ENCODE data around the gene NRG3. TPM values are rescaled to one million over a fixed set of nuclear protein-coding genes. Genes with fewer than 3 reads are reported as not detected.

NRG3 gene
- total RNA-seq (not detected in 2 replicates), polyA plus RNA-seq (not detected in 2 replicates), polyA minus RNA-seq (ENCODE audit: low replicate concordance) (not detected in 2 replicates)
- polyA plus RNA-seq (2012), result not detected in 2 replicates

- no peak for DNase-seq (ENCODE audit: low read depth in 2 of 2)
- Histone ChIP-seq H4K20me1 (ENCODE audit: control insufficient read depth, extremely low read depth, insufficient read depth, low read length) (no peaks in the 10 kb centered on the region), H2AFZ (ENCODE audit: low read length) (no peak within 1 kb of the TSS), H3K79me2 (ENCODE audit: control insufficient read depth, insufficient read depth, low read length) (no peaks in the 10 kb centered on the region), H3K27ac (ENCODE audit: insufficient read depth, low read length) (no peak within 1 kb of the TSS), H3K27me3 (ENCODE audit: control insufficient read depth, insufficient read depth, low read length) (peaks cover 4% of the 10 kb centered on the region), H3K4me1 (ENCODE audit: control insufficient read depth, extremely low read depth, insufficient read depth, low read length) (no peaks in the 10 kb centered on the region), H3K4me3 (replicated peaks in 1 of 4; ENCODE audit: control extremely low read depth in 1 of 4, insufficient read depth in 1 of 4, low read depth in 3 of 4, low read length in 4 of 4) (no peak within 1 kb of the TSS), H3K36me3 (ENCODE audit: control insufficient read depth, insufficient read depth, low read length) (no peaks in the 10 kb centered on the region), H3K9ac (ENCODE audit: insufficient read depth, low read length) (no peak within 1 kb of the TSS), H3K9me3 (ENCODE audit: control insufficient read depth, insufficient read depth, low read depth, low read length) (no peaks in the 10 kb centered on the region), H3K4me2 (ENCODE audit: extremely low read depth, insufficient read depth, low read length) (no peak within 1 kb of the TSS)
- no peak for TF ChIP-seq EZH2 (IDR thresholded peaks at IDR 0.05; ENCODE audit: low read length, missing control alignments)
- no peak for TF ChIP-seq CTCF (conservative IDR thresholded peaks at IDR 0.05 in 1 of 2, IDR thresholded peaks at IDR 0.05 in 1 of 2; ENCODE audit: low read depth in 1 of 2, low read length in 2 of 2)
These were observed at the start of gene NRG3 for GRCh38 chr10:81874875-81875466. Gene NRG3, plus strand, starts transcription at chr10:81875194.

- Histone ChIP-seq H2AFZ (ENCODE audit: low read length) (no peak overlapping the region), H4K20me1 (ENCODE audit: control insufficient read depth, extremely low read depth, insufficient read depth, low read length) (no peaks in the 10 kb centered on the region), H3K9me3 (ENCODE audit: control insufficient read depth, insufficient read depth, low read depth, low read length) (no peaks in the 10 kb centered on the region), H3K9ac (ENCODE audit: insufficient read depth, low read length) (no peak overlapping the region), H3K4me3 (replicated peaks in 1 of 4; ENCODE audit: control extremely low read depth in 1 of 4, insufficient read depth in 1 of 4, low read depth in 3 of 4, low read length in 4 of 4) (no peak overlapping the region), H3K27ac (ENCODE audit: insufficient read depth, low read length) (no peak overlapping the region), H3K27me3 (ENCODE audit: control insufficient read depth, insufficient read depth, low read length) (no peaks in the 10 kb centered on the region), H3K36me3 (ENCODE audit: control insufficient read depth, insufficient read depth, low read length) (no peaks in the 10 kb centered on the region), H3K79me2 (ENCODE audit: control insufficient read depth, insufficient read depth, low read length) (no peaks in the 10 kb centered on the region), H3K4me2 (ENCODE audit: extremely low read depth, insufficient read depth, low read length) (no peak overlapping the region), H3K4me1 (ENCODE audit: control insufficient read depth, extremely low read depth, insufficient read depth, low read length) (no peaks in the 10 kb centered on the region)
- no peak for DNase-seq (ENCODE audit: low read depth in 2 of 2)
- TF ChIP-seq CTCF (conservative IDR thresholded peaks at IDR 0.05 in 1 of 2, IDR thresholded peaks at IDR 0.05 in 1 of 2; ENCODE audit: low read depth in 1 of 2, low read length in 2 of 2) (no peak), EZH2 (IDR thresholded peaks at IDR 0.05; ENCODE audit: low read length, missing control alignments) (no peak)
These were observed 46.7 kb upstream of the NRG3 start for GRCh38 chr10:81828251-81828650.

GRCh38 chr10:81831060-81831459 is 43.9 kb upstream of the NRG3 start:
- H3K79me2 ChIP-seq (ENCODE audit: control insufficient read depth, insufficient read depth, low read length), result no peaks in the 10 kb centered on the region
- H3K4me2 ChIP-seq (ENCODE audit: extremely low read depth, insufficient read depth, low read length), result no peak overlapping the region
- H3K9ac ChIP-seq (ENCODE audit: insufficient read depth, low read length), result no peak overlapping the region
- no peak overlapping the region for H3K27ac ChIP-seq (ENCODE audit: insufficient read depth, low read length)
- H3K9me3 ChIP-seq (ENCODE audit: control insufficient read depth, insufficient read depth, low read depth, low read length), result no peaks in the 10 kb centered on the region
- H2AFZ ChIP-seq (ENCODE audit: low read length), result no peak overlapping the region
- no peaks in the 10 kb centered on the region for H3K27me3 ChIP-seq (ENCODE audit: control insufficient read depth, insufficient read depth, low read length)
- no peak for DNase-seq (ENCODE audit: low read depth in 2 of 2)
- H3K36me3 ChIP-seq (ENCODE audit: control insufficient read depth, insufficient read depth, low read length), result no peaks in the 10 kb centered on the region
- no peaks in the 10 kb centered on the region for H4K20me1 ChIP-seq (ENCODE audit: control insufficient read depth, extremely low read depth, insufficient read depth, low read length)
- H3K4me3 ChIP-seq (replicated peaks in 1 of 4; ENCODE audit: control extremely low read depth in 1 of 4, insufficient read depth in 1 of 4, low read depth in 3 of 4, low read length in 4 of 4), result no peak overlapping the region
- TF ChIP-seq CTCF (conservative IDR thresholded peaks at IDR 0.05 in 1 of 2, IDR thresholded peaks at IDR 0.05 in 1 of 2; ENCODE audit: low read depth in 1 of 2, low read length in 2 of 2) (no peak), EZH2 (IDR thresholded peaks at IDR 0.05; ENCODE audit: low read length, missing control alignments) (no peak)
- no peaks in the 10 kb centered on the region for H3K4me1 ChIP-seq (ENCODE audit: control insufficient read depth, extremely low read depth, insufficient read depth, low read length)

All from fibroblast of lung (primary cell).